Retina (tissue), 1 donor: ENCODE results near the gene LCE1E.

Experiments used
- DNase-seq: peaks from one replicate; pipeline ENCODE4 v3.0.0-alpha.2; 2016

Gene LCE1E, protein sequence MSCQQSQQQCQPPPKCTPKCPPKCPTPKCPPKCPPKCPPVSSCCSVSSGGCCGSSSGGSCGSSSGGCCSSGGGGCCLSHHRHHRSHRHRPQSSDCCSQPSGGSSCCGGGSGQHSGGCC

GRCh38 chr1:152786077-152786476 is at the start of gene LCE1E:
TSS of gene LCE1E (plus strand) at chr1:152786257. CDS start at chr1:152787300, 1,043 bp downstream.
- DNase-seq: no peak

DNA sequence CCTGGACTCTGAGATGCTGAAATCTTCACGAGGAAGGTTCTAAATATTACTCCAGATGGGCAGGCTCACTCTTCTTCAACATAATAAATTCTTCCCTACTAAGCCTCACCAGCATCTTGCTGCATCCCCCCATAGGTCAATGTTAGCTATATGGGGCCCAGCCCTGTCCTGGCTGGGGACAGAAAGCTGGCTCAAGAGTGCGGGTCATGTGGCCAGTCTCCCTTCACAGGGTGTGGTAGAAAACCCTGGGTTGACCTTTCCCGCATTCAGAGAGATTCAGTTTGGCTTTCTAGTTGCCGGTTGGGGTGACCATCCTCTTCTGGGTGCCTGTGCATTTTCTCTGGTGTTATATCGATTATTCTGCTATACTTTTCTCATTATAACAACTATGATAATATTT is 48.1 kb upstream of the LCE1E start:
- DNase-seq: no peak

DNA sequence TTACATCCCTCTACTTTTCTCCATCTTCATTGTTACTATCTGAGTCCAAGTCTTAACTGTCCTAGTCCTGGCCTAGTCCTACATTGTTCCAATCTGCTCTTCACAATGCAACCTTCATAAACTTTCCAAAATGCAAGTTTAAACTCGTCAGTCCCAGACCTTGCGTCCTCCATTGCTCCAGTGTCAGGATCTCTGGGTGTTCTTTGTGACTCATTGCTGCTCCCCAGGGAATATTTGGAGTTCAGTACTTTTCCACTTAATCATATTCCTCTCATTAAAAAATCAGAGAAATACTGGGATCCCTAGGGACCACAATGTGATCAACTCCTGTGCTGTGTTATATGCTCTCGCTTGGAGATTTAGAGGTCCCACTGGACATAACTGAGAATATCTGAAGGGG is 46.2 kb upstream of the LCE1E start:
- DNase-seq: no peak

DNA sequence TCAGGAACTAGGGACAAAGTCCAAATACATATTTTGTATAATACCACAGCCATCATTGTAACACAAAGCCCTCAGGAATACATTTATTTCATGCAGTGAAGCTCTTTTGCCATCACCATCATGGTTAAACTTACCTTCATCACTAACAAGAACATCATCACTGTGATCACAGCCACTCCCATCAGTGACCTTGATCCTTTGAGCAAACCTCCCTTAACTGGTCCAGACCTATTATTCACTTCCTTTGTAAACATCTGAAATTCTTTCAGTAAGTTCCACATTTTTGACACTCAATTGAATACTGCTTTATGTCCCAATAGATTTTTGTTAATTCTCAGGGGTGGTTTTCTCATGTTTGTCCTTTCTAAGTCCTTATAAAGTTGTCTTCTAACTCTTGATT is 44.4 kb upstream of the LCE1E start:
- DNase-seq: no peak

DNA sequence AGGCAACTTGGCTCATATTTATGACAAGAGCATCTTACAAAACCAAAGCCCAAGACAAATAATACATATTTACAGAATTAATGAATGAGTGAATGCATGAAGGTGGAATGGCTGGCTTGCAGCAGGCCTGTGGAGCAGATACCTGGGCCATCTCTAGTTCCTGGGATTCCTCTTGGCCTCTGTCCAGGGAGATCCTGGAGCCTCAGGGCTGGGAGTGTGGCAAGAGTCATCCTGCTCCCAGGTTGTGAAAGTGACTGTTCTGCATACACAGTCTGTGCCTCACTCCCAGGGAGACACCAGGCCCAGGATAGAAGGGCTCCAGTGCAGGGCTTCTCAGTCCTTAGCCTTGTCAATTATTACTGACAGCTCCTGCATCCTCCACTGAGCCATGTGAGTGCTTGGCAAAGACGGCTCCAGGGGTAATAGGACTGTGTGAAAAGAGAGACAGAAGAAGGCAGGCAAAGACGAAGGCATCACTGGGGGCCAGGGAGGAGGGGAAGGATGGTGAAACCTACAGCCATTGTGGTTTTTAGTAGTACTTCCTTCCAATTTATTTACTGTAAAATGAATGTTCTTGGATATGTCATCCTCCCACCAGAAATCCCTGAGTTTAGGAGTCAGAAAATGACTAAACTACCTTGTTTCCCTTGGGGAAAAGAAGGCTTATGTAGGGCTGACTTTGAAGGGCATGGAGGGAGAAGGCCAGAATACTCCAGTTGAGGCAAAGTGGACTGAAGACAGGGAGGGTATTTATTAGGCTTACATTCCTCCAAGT is 42.5 kb upstream of the LCE1E start:
- no peak for DNase-seq

GRCh38 chr1:152745289-152745704 is 40.8 kb upstream of the LCE1E start:
- no peak for DNase-seq

GRCh38 chr1:152745765-152746444 is 40.2 kb upstream of the LCE1E start:
- DNase-seq: no peak

- no peak for DNase-seq
Measured at GRCh38 chr1:152747831-152748230, 38.2 kb upstream of the LCE1E start.

GRCh38 chr1:152752225-152752624 is 33.8 kb upstream of the LCE1E start:
- DNase-seq: no peak

- DNase-seq: no peak
Measured at GRCh38 chr1:152753586-152753985, 32.5 kb upstream of the LCE1E start.

DNA sequence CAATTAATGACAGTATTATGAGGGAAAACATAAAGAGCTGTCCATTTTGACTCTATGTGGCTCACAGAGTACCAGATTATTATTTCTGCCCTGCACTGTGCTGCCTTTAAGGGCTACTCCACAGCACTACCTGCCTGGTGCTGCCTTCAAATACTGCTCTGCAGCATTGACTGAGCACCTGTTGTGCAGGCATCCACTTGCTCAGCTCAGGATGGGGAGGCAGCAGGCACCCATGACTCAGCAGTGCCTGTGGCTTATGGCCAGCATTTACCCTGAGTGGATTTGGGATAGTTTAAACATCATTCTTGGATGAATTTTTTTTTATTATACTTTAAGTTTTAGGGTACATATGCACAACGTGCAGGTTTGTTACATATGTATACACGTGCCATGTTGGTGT is 29.2 kb upstream of the LCE1E start:
- no peak for DNase-seq

DNA sequence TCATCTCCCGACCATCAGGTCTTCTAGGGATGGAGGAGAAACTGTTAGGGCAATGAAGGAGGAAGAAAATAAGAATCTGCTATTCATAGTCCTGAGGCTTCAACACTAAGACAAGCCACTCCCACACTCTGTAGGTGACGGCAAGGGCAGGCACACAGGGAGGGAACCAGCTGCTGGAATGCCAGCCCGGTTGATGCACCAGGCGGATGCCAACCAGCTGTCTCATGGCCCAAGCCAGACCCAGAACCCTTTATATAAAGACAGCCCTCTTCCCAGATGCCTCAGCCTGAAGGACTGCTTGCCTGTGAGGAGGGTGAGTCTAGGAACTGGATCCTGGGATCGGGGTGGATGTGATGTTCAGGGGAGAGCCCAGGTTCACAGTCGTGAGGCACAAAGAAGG is 28.3 kb upstream of the LCE1E start, which contains the start of gene KPRP:
Gene KPRP, plus strand, starts transcription at position 279 of the 400 bp plus-strand sequence. CDS start 1,564 bp downstream, outside the sequence.
- no peak for DNase-seq

- DNase-seq: no peak
Measured at GRCh38 chr1:152758636-152759035, 27.4 kb upstream of the LCE1E start.

DNA sequence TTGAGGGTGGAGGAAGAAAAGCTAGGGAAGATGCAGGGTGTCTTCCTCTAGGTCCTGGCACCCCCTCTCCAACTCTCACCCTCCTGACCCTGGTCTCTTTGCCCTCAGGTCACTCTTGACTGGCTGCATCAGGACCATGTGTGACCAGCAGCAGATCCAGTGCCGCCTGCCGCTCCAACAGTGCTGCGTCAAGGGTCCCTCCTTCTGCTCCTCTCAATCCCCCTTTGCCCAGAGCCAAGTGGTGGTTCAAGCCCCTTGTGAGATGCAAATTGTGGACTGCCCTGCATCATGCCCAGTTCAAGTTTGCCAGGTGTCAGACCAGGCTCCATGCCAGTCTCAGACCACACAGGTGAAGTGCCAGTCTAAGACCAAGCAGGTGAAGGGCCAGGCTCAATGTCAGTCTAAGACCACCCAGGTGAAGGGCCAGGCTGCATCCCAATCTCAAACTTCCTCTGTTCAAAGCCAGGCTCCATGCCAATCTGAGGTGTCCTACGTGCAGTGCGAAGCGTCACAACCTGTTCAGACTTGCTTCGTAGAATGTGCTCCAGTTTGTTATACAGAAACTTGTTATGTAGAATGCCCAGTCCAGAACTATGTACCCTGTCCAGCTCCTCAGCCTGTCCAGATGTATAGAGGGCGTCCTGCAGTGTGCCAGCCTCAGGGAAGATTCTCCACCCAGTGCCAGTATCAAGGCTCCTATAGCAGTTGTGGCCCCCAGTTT is 26.4 kb upstream of the LCE1E start:
- DNase-seq: no peak

- DNase-seq: no peak
Measured at GRCh38 chr1:152760551-152761190, 25.4 kb upstream of the LCE1E start.

DNA sequence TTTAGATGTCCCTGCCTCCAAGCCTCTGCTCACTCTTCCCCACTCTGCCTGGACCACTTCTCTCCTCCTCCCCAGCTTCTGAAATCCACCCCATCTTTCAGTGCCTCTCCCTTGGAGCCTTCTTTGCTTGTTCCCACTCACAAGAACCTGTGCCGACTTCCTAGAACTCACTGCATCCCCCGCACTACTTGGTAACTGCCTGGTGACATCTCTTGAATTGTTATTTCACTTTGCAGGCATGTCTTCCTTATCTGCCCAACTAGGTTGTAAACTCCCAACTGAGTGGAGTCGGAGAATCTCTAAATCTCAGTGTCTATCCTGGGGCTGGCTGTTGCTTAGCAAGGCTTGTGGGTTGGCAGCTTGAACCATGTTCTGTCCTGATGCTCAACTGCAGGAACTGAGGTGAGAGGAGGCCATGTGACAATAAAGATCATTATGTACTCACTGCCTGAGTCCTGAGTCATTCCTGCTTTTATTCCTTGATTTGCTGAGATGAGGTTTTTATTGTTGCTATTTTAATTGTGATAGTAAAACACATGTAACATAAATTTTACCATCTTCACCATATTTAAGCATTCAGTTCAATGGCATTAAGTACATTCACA is 24.3 kb upstream of the LCE1E start:
- no peak for DNase-seq

- no peak for DNase-seq
Measured at GRCh38 chr1:152768847-152769533, 17.1 kb upstream of the LCE1E start.

GRCh38 chr1:152770411-152770810 is 15.6 kb upstream of the LCE1E start:
- no peak for DNase-seq

DNA sequence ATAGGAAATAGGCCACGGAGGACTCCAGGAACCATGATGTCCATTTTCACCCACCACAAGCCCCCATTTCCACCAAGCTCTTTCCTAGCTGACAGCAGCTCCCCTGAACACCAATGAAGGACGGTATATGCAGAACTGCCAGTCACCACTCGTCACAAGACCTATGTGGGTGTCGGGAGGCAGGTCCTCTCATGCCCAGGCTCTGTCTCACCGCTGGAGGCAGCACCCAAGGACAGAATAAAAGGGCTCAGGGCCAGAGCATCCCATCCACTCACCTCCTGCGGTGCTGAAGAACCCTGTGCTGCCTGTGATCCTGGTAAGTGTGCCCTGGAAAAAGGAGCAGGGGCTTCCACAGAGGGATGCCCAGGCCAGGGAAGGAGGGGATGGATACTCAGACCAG is 11.2 kb upstream of the LCE1E start, which contains the start of gene LCE1F:
Gene LCE1F, plus strand, starts transcription at position 266 of the 400 bp plus-strand sequence. CDS start 1,232 bp downstream, outside the sequence.
- DNase-seq: no peak

DNA sequence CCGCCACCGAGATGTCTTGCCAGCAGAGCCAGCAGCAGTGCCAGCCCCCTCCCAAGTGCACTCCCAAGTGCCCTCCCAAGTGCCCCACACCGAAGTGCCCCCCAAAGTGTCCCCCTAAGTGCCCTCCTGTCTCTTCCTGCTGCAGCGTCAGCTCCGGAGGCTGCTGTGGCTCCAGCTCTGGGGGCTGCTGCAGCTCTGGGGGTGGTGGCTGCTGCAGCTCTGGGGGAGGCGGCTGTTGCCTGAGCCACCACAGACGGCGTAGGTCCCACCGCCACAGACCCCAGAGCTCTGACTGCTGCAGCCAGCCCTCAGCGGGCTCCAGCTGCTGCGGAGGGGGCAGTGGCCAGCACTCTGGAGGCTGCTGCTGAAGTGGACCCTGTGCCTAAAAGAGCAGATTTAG is 9.7 kb upstream of the LCE1E start:
- DNase-seq: no peak

DNA sequence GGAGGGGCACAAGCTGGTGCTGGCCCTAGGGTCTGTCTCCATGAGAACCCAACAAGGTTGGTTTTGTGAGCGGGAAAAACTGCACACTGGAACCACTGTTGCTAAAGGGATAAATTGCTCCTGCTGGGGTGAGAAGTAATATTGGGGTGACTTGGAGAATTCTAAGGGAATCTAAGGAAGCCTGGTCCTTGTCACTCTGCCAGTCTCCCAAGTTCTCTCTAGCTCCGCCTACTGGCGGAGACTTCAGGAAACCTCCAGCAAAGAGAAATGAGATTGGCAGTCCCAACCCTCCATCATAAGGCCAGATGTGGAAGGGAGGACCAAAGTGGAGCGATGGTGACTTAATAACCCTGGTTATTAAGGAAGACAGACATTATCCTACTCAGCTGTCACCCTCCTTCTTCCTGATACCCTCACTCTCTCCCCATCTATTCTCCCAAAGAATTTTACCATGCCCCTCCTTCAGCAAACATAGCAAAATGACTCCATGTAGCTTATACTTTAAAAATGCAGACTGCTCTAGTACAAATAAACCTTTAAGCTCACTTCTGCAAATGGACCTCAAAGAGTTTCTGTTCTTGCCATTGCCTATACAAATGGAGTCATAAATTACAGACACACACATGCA is 8.4 kb upstream of the LCE1E start:
- DNase-seq: no peak
